Measurements from ENCODE around the gene UBE2O.

UBE2O gene

GRCh38 chr17:76484228-76484725 is 31.3 kb upstream of the UBE2O start:
- H3K4me3 ChIP-seq (ENCODE audit: insufficient read depth, low read depth, low read length) = no peak overlapping the region
- H3K9me3 ChIP-seq (ENCODE audit: control insufficient read depth, low read length) = no peaks in the 10 kb centered on the region
- no peaks in the 10 kb centered on the region for H3K36me3 ChIP-seq (ENCODE audit: control insufficient read depth, insufficient read depth, low read length)
- no peaks in the 10 kb centered on the region for H3K4me1 ChIP-seq (ENCODE audit: control insufficient read depth, insufficient read depth, low read length)
- 93 to 94% methylated on average over 11 of the region's 11 CpGs for WGBS, 2 experiments
- H3K27me3 ChIP-seq (ENCODE audit: control insufficient read depth, insufficient read depth, low read length, poor library complexity, severe bottlenecking) = no peaks in the 10 kb centered on the region
- H3K27ac ChIP-seq (ENCODE audit: insufficient read depth, low read depth, low read length, poor library complexity, severe bottlenecking) = no peak overlapping the region

- H3K9me3 ChIP-seq (ENCODE audit: control insufficient read depth, low read length) = no peaks in the 10 kb centered on the region
- peak overlapping the region; percentile 40 for H3K27ac ChIP-seq (ENCODE audit: insufficient read depth, low read depth, low read length, poor library complexity, severe bottlenecking)
- whole genome bisulfite sequencing, 2 experiments = 89 to 91% methylated on average over 21 of the region's 21 CpGs
- no peaks in the 10 kb centered on the region for H3K4me1 ChIP-seq (ENCODE audit: control insufficient read depth, insufficient read depth, low read length)
- H3K36me3 ChIP-seq (ENCODE audit: control insufficient read depth, insufficient read depth, low read length) = no peaks in the 10 kb centered on the region
- no peaks in the 10 kb centered on the region for H3K27me3 ChIP-seq (ENCODE audit: control insufficient read depth, insufficient read depth, low read length, poor library complexity, severe bottlenecking)
- H3K4me3 ChIP-seq (ENCODE audit: insufficient read depth, low read depth, low read length) = no peak overlapping the region
Measured at GRCh38 chr17:76481071-76481655, 28.2 kb upstream of the UBE2O start.

- Histone ChIP-seq H3K4me1 (ENCODE audit: control insufficient read depth, insufficient read depth, low read length) (no peaks in the 10 kb centered on the region), H3K27ac (ENCODE audit: insufficient read depth, low read depth, low read length, poor library complexity, severe bottlenecking) (peak overlapping the region; percentile 40), H3K36me3 (ENCODE audit: control insufficient read depth, insufficient read depth, low read length) (no peaks in the 10 kb centered on the region), H3K27me3 (ENCODE audit: control insufficient read depth, insufficient read depth, low read length, poor library complexity, severe bottlenecking) (no peaks in the 10 kb centered on the region), H3K4me3 (ENCODE audit: insufficient read depth, low read depth, low read length) (no peak overlapping the region), H3K9me3 (ENCODE audit: control insufficient read depth, low read length) (no peaks in the 10 kb centered on the region)
- WGBS, 2 experiments = 86 to 87% methylated on average over 15 of the region's 15 CpGs
Measured at GRCh38 chr17:76480632-76481031, 27.7 kb upstream of the UBE2O start.

GRCh38 chr17:76479515-76480060 is 26.6 kb upstream of the UBE2O start:
- Histone ChIP-seq H3K27me3 (ENCODE audit: control insufficient read depth, insufficient read depth, low read length, poor library complexity, severe bottlenecking) (no peaks in the 10 kb centered on the region), H3K36me3 (ENCODE audit: control insufficient read depth, insufficient read depth, low read length) (no peaks in the 10 kb centered on the region), H3K4me1 (ENCODE audit: control insufficient read depth, insufficient read depth, low read length) (no peaks in the 10 kb centered on the region), H3K4me3 (ENCODE audit: insufficient read depth, low read depth, low read length) (no peak overlapping the region), H3K27ac (ENCODE audit: insufficient read depth, low read depth, low read length, poor library complexity, severe bottlenecking) (no peak overlapping the region), H3K9me3 (ENCODE audit: control insufficient read depth, low read length) (no peaks in the 10 kb centered on the region)
- WGBS, 2 experiments = 95 to 97% methylated on average over 13 of the region's 14 CpGs

GRCh38 chr17:76478730-76479514 is 26.0 kb upstream of the UBE2O start:
- Histone ChIP-seq H3K27me3 (ENCODE audit: control insufficient read depth, insufficient read depth, low read length, poor library complexity, severe bottlenecking) (no peaks in the 10 kb centered on the region), H3K9me3 (ENCODE audit: control insufficient read depth, low read length) (no peaks in the 10 kb centered on the region), H3K4me1 (ENCODE audit: control insufficient read depth, insufficient read depth, low read length) (no peaks in the 10 kb centered on the region), H3K36me3 (ENCODE audit: control insufficient read depth, insufficient read depth, low read length) (no peaks in the 10 kb centered on the region), H3K4me3 (ENCODE audit: insufficient read depth, low read depth, low read length) (no peak overlapping the region), H3K27ac (ENCODE audit: insufficient read depth, low read depth, low read length, poor library complexity, severe bottlenecking) (no peak overlapping the region)
- WGBS, 2 experiments = 94% methylated on average over 37 of the region's 37 CpGs

GRCh38 chr17:76478097-76478496 is 25.1 kb upstream of the UBE2O start:
- 93% methylated on average over 10 of the region's 10 CpGs for WGBS, 2 experiments
- Histone ChIP-seq H3K4me3 (ENCODE audit: insufficient read depth, low read depth, low read length) (no peak overlapping the region), H3K36me3 (ENCODE audit: control insufficient read depth, insufficient read depth, low read length) (no peaks in the 10 kb centered on the region), H3K27me3 (ENCODE audit: control insufficient read depth, insufficient read depth, low read length, poor library complexity, severe bottlenecking) (no peaks in the 10 kb centered on the region), H3K27ac (ENCODE audit: insufficient read depth, low read depth, low read length, poor library complexity, severe bottlenecking) (no peak overlapping the region), H3K9me3 (ENCODE audit: control insufficient read depth, low read length) (no peaks in the 10 kb centered on the region), H3K4me1 (ENCODE audit: control insufficient read depth, insufficient read depth, low read length) (no peaks in the 10 kb centered on the region)

- WGBS, 2 experiments = 94 to 95% methylated on average over 15 of the region's 15 CpGs
- H3K27me3 ChIP-seq (ENCODE audit: control insufficient read depth, insufficient read depth, low read length, poor library complexity, severe bottlenecking) = no peaks in the 10 kb centered on the region
- H3K9me3 ChIP-seq (ENCODE audit: control insufficient read depth, low read length) = no peaks in the 10 kb centered on the region
- H3K36me3 ChIP-seq (ENCODE audit: control insufficient read depth, insufficient read depth, low read length) = no peaks in the 10 kb centered on the region
- no peak overlapping the region for H3K4me3 ChIP-seq (ENCODE audit: insufficient read depth, low read depth, low read length)
- H3K4me1 ChIP-seq (ENCODE audit: control insufficient read depth, insufficient read depth, low read length) = no peaks in the 10 kb centered on the region
- H3K27ac ChIP-seq (ENCODE audit: insufficient read depth, low read depth, low read length, poor library complexity, severe bottlenecking) = no peak overlapping the region
Measured at GRCh38 chr17:76477576-76477975, 24.6 kb upstream of the UBE2O start.

- Histone ChIP-seq H3K4me1 (ENCODE audit: control insufficient read depth, insufficient read depth, low read length) (no peaks in the 10 kb centered on the region), H3K9me3 (ENCODE audit: control insufficient read depth, low read length) (no peaks in the 10 kb centered on the region), H3K27me3 (ENCODE audit: control insufficient read depth, insufficient read depth, low read length, poor library complexity, severe bottlenecking) (no peaks in the 10 kb centered on the region), H3K4me3 (ENCODE audit: insufficient read depth, low read depth, low read length) (no peak overlapping the region), H3K27ac (ENCODE audit: insufficient read depth, low read depth, low read length, poor library complexity, severe bottlenecking) (no peak overlapping the region), H3K36me3 (ENCODE audit: control insufficient read depth, insufficient read depth, low read length) (no peaks in the 10 kb centered on the region)
- 94 to 95% methylated on average over 20 of the region's 20 CpGs for WGBS, 2 experiments
Measured at GRCh38 chr17:76476736-76477135, 23.8 kb upstream of the UBE2O start.

GRCh38 chr17:76475302-76475701 is 22.4 kb upstream of the UBE2O start:
- no peaks in the 10 kb centered on the region for H3K36me3 ChIP-seq (ENCODE audit: control insufficient read depth, insufficient read depth, low read length)
- H3K9me3 ChIP-seq (ENCODE audit: control insufficient read depth, low read length) = no peaks in the 10 kb centered on the region
- H3K27ac ChIP-seq (ENCODE audit: insufficient read depth, low read depth, low read length, poor library complexity, severe bottlenecking) = no peak overlapping the region
- H3K27me3 ChIP-seq (ENCODE audit: control insufficient read depth, insufficient read depth, low read length, poor library complexity, severe bottlenecking) = no peaks in the 10 kb centered on the region
- H3K4me3 ChIP-seq (ENCODE audit: insufficient read depth, low read depth, low read length) = no peak overlapping the region
- no peaks in the 10 kb centered on the region for H3K4me1 ChIP-seq (ENCODE audit: control insufficient read depth, insufficient read depth, low read length)
- WGBS, 2 experiments = 92 to 95% methylated on average over 6 of the region's 6 CpGs

GRCh38 chr17:76474894-76475293 is 21.9 kb upstream of the UBE2O start:
- Histone ChIP-seq H3K27ac (ENCODE audit: insufficient read depth, low read depth, low read length, poor library complexity, severe bottlenecking) (no peak overlapping the region), H3K4me3 (ENCODE audit: insufficient read depth, low read depth, low read length) (no peak overlapping the region)

More at GRCh38 chr17:76474894-76475293, 21.9 kb upstream of the UBE2O start:
- no peaks in the 10 kb centered on the region for H3K27me3 ChIP-seq (ENCODE audit: control insufficient read depth, insufficient read depth, low read length, poor library complexity, severe bottlenecking)
- H3K4me1 ChIP-seq (ENCODE audit: control insufficient read depth, insufficient read depth, low read length) = no peaks in the 10 kb centered on the region
- no peaks in the 10 kb centered on the region for H3K9me3 ChIP-seq (ENCODE audit: control insufficient read depth, low read length)
- 93% methylated on average over 15 of the region's 15 CpGs for WGBS, 2 experiments
- no peaks in the 10 kb centered on the region for H3K36me3 ChIP-seq (ENCODE audit: control insufficient read depth, insufficient read depth, low read length)

Data from ectodermal cell (in vitro differentiated cells).